ENCODE data around the gene RPS15. TPM values are rescaled to one million over a fixed set of nuclear protein-coding genes. Genes with fewer than 3 reads are reported as not detected.

RPS15 gene
- total RNA-seq, 3 donors from 2014 or later: 748 to 897 (median 892) TPM

GRCh38 chr19:1445185-1445931, 7.2 kb downstream of the RPS15 start:
- Histone ChIP-seq H3K4me3 (no peak overlapping the region), H3K9me3 (no peaks in the 10 kb centered on the region), H3K36me3 (ENCODE audit: low read depth) (peaks cover 9% of the 10 kb centered on the region), H3K4me1 (ENCODE audit: low read depth) (peaks cover 15% of the 10 kb centered on the region)
- DNase-seq (peak; percentile 81 to 90 (median 82)), ATAC-seq (peak; percentile 96)
- peak; percentile 97 for TF ChIP-seq CTCF (IDR thresholded peaks at IDR 0.05)
- intact Hi-C loops (cut with DNase I, micrococcal nuclease): no loop called here

- DNase-seq: no peak
- Histone ChIP-seq H3K9me3 (no peaks in the 10 kb centered on the region), H3K4me1 (ENCODE audit: low read depth) (peaks cover 15% of the 10 kb centered on the region), H3K36me3 (ENCODE audit: low read depth) (peaks cover 3% of the 10 kb centered on the region), H3K4me3 (no peak overlapping the region)
- intact Hi-C loops (cut with DNase I, micrococcal nuclease): no loop called here
- ATAC-seq: no peak
- no peak for TF ChIP-seq CTCF (IDR thresholded peaks at IDR 0.05)
These were observed 7.9 kb downstream of the RPS15 start for GRCh38 chr19:1445932-1446712.

GRCh38 chr19:1446713-1447481, 8.7 kb downstream of the RPS15 start:
- intact Hi-C loops (cut with DNase I, micrococcal nuclease): no loop called here
- no peaks in the 10 kb centered on the region for H3K9me3 ChIP-seq
- ATAC-seq: no peak
- DNase-seq: no peak
- peaks cover 15% of the 10 kb centered on the region for H3K4me1 ChIP-seq (ENCODE audit: low read depth)
- H3K36me3 ChIP-seq (ENCODE audit: low read depth): no peaks in the 10 kb centered on the region
- no peak overlapping the region for H3K4me3 ChIP-seq
- TF ChIP-seq CTCF (IDR thresholded peaks at IDR 0.05): no peak

GRCh38 chr19:1447504-1447903, 9.3 kb downstream of the RPS15 start:
- no peak for ATAC-seq
- intact Hi-C loops (cut with DNase I, micrococcal nuclease): no loop called here
- no peak for TF ChIP-seq CTCF (IDR thresholded peaks at IDR 0.05)

GRCh38 chr19:1447944-1448343, 9.7 kb downstream of the RPS15 start:
- no peak for TF ChIP-seq CTCF (IDR thresholded peaks at IDR 0.05)
- Histone ChIP-seq H3K4me3 (no peak overlapping the region), H3K4me1 (ENCODE audit: low read depth) (peaks cover 15% of the 10 kb centered on the region), H3K36me3 (ENCODE audit: low read depth) (no peaks in the 10 kb centered on the region), H3K9me3 (no peaks in the 10 kb centered on the region)
- DNase-seq (no peak), ATAC-seq (no peak)
- intact Hi-C loops (cut with DNase I, micrococcal nuclease): no loop called here

More at GRCh38 chr19:1447504-1447903, 9.3 kb downstream of the RPS15 start:
- no peaks in the 10 kb centered on the region for H3K36me3 ChIP-seq (ENCODE audit: low read depth)
- no peak for DNase-seq
- no peak overlapping the region for H3K4me3 ChIP-seq
- H3K4me1 ChIP-seq (ENCODE audit: low read depth): peaks cover 15% of the 10 kb centered on the region
- H3K9me3 ChIP-seq: no peaks in the 10 kb centered on the region
